Stimulated activated CD4-positive, alpha-beta T cell treated with anti-CD3 and anti-CD28 coated beads, TNF-alpha, amount 100 ng/mL, for 4 hours (primary cell): ENCODE measurements around the gene NR1H3.
"Not testable (repeated sequence)": the region's sequence is repeated elsewhere in the genome, so short reads cannot be mapped to it uniquely, and the experiment has no call there.

ENCODE experiments used
- DNase-seq, 3 experiments: peaks; one replicate each; pipeline ENCODE4 v3.0.0-alpha.2; 2020; ENCODE audit warnings: low read depth in 3 of 3

Gene NR1H3

GRCh38 chr11:47257517-47258316 lies at the start of gene NR1H3:
NR1H3 (plus strand) TSS chr11:47257996; CDS start chr11:47259217, 1,221 bp downstream.
- DNase-seq, result no peak

- not testable (repeated sequence) for DNase-seq
Measured at GRCh38 chr11:47208008-47208552, 49.7 kb upstream of the NR1H3 start.

GRCh38 chr11:47208628-47209027 lies 49.2 kb upstream of the NR1H3 start:
- no peak for DNase-seq

- DNase-seq, result no peak
Measured at GRCh38 chr11:47212938-47213337, 44.9 kb upstream of the NR1H3 start.

- DNase-seq, result peak; percentile 66 to 74 (median 70)
Measured at GRCh38 chr11:47213950-47214565, 43.7 kb upstream of the NR1H3 start.

GRCh38 chr11:47215366-47215910 lies 42.4 kb upstream of the NR1H3 start:
- no peak for DNase-seq

- DNase-seq, result peak; percentile 46 to 56 (median 47)
Measured at GRCh38 chr11:47216121-47216798, 41.5 kb upstream of the NR1H3 start.

- DNase-seq, result no peak
Measured at GRCh38 chr11:47220401-47220821, 37.4 kb upstream of the NR1H3 start.

GRCh38 chr11:47222696-47223095 lies 35.1 kb upstream of the NR1H3 start:
- no peak for DNase-seq

GRCh38 chr11:47225552-47226400 lies 32.0 kb upstream of the NR1H3 start:
- no peak for DNase-seq

- no peak for DNase-seq
Measured at GRCh38 chr11:47229161-47229560, 28.6 kb upstream of the NR1H3 start.

- DNase-seq, result no peak
Measured at GRCh38 chr11:47233051-47233450, 24.7 kb upstream of the NR1H3 start.

- no peak for DNase-seq
Measured at GRCh38 chr11:47233989-47234668, 23.7 kb upstream of the NR1H3 start.

- peak in 1 of 3 experiments; percentile 41 for DNase-seq
Measured at GRCh38 chr11:47234669-47235100, 23.1 kb upstream of the NR1H3 start.

- DNase-seq, result no peak
Measured at GRCh38 chr11:47235163-47235562, 22.6 kb upstream of the NR1H3 start.

- no peak for DNase-seq
Measured at GRCh38 chr11:47236482-47236881, 21.3 kb upstream of the NR1H3 start.

- no peak for DNase-seq
Measured at GRCh38 chr11:47239852-47240251, 17.9 kb upstream of the NR1H3 start.

GRCh38 chr11:47241841-47242301 lies 15.9 kb upstream of the NR1H3 start:
- DNase-seq, result no peak

- no peak for DNase-seq
Measured at GRCh38 chr11:47242596-47243192, 15.1 kb upstream of the NR1H3 start.

- DNase-seq, result no peak
Measured at GRCh38 chr11:47243454-47243853, 14.3 kb upstream of the NR1H3 start.
